ENCODE results near the gene ST8SIA1.

Gene ST8SIA1

DNA sequence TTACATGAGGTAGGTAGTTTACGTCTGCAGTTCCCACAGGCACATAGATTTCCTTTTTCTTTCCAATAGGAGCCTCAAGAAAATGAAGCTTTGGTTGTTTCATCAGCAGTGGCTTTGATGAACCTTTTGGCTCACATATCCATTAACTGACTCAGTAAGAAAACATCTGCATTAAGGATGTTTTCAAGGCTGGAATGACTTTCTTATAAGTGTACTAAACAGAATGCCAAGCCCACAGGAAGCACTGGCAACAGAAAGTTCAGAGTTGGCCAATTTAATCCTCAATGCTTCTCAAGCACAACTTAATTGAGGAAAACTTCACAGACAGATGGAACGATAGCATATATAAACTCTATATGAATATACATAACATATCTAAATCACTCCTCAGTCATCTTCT lies 63.5 kb downstream of the ST8SIA1 start:
- no peak for FAIRE-seq
- no peak for TF ChIP-seq POU2F2 (IDR thresholded peaks at IDR 0.05; ENCODE audit: low read depth, low read length)
- TF ChIP-seq PAX5 (IDR thresholded peaks at IDR 0.05; ENCODE audit: insufficient read depth, low read length, severe bottlenecking), result no peak
- TF ChIP-seq TAF1 (IDR thresholded peaks at IDR 0.05; ENCODE audit: low read depth, low read length), result no peak
- no peak for TF ChIP-seq SPI1 (IDR thresholded peaks at IDR 0.05; ENCODE audit: low read depth, low read length)
- TF ChIP-seq POLR2A (IDR thresholded peaks at IDR 0.05; ENCODE audit: low read depth, low read length), result no peak

GRCh38 chr12:22268973-22269372 lies 65.5 kb downstream of the ST8SIA1 start:
- DNase-seq (ENCODE audit: insufficient read length, low spot score), result no peak
- FAIRE-seq, result no peak

More for the DNA sequence above, 63.5 kb downstream of the ST8SIA1 start:
- no peak for DNase-seq (ENCODE audit: insufficient read length, low spot score)

GRCh38 chr12:22268406-22268805 lies 66.1 kb downstream of the ST8SIA1 start:
- DNase-seq (ENCODE audit: insufficient read length, low spot score) (no peak), FAIRE-seq (no peak)
- TF ChIP-seq PAX5 (IDR thresholded peaks at IDR 0.05; ENCODE audit: insufficient read depth, low read length, severe bottlenecking) (no peak), POU2F2 (IDR thresholded peaks at IDR 0.05; ENCODE audit: low read depth, low read length) (no peak), POLR2AphosphoS5 (IDR thresholded peaks at IDR 0.05; ENCODE audit: low read depth, low read length) (no peak), TAF1 (IDR thresholded peaks at IDR 0.05; ENCODE audit: low read depth, low read length) (no peak), POLR2A (IDR thresholded peaks at IDR 0.05; ENCODE audit: low read depth, low read length) (no peak), SPI1 (IDR thresholded peaks at IDR 0.05; ENCODE audit: low read depth, low read length) (no peak)

More at GRCh38 chr12:22268973-22269372, 65.5 kb downstream of the ST8SIA1 start:
- TF ChIP-seq POU2F2 (IDR thresholded peaks at IDR 0.05; ENCODE audit: low read depth, low read length) (no peak), POLR2A (IDR thresholded peaks at IDR 0.05; ENCODE audit: low read depth, low read length) (no peak)

DNA sequence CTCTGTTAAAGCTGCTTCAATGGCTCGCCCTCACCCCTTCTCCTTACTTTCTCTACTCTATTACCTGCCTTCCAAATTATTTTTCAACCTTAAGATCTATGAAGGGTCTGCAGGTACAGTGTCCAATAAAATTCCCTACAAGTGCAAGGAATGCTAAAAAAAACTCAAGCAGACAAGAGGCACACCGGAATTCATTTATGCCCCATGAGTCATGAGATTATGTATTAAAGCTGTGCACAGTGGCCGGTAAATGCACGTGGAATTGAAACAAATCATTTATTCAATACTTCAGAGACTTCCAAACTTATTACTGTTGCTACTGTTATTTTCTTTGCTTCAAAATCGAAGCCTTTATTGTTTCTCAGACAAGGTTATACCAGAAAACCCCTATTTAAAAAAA lies 68.4 kb downstream of the ST8SIA1 start:
- no peak for FAIRE-seq
- no peak for DNase-seq (ENCODE audit: insufficient read length, low spot score)
- no peak for TF ChIP-seq POU2F2 (IDR thresholded peaks at IDR 0.05; ENCODE audit: low read depth, low read length)
- no peak for TF ChIP-seq POLR2A (IDR thresholded peaks at IDR 0.05; ENCODE audit: low read depth, low read length)
- no peak for TF ChIP-seq SPI1 (IDR thresholded peaks at IDR 0.05; ENCODE audit: low read depth, low read length)

GRCh38 chr12:22264380-22264779 lies 70.1 kb downstream of the ST8SIA1 start:
- DNase-seq (ENCODE audit: insufficient read length, low spot score) (no peak), FAIRE-seq (no peak)
- TF ChIP-seq POLR2AphosphoS5 (IDR thresholded peaks at IDR 0.05; ENCODE audit: low read depth, low read length), result no peak
- no peak for TF ChIP-seq PAX5 (IDR thresholded peaks at IDR 0.05; ENCODE audit: insufficient read depth, low read length, severe bottlenecking)

DNA sequence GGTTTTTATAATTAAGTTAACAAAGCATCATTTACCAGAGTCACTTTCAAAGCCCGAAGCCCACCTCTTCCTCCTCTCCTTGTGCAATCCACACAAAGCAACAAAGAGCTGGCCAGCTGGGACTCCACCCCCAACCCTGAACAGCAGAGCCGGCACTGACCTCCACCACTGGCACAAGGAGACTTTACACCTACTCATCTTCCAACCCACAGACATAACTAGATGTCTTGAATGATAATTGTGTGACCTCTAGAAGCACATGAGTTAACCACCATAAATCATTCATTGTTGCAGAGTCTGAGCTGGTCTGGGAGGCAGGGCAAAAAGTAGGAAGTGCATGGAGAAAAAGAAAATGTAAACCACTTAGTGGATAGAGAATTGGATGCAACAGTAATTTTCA lies 72.2 kb downstream of the ST8SIA1 start:
- no peak for DNase-seq (ENCODE audit: insufficient read length, low spot score)
- no peak for FAIRE-seq
- no peak for TF ChIP-seq SPI1 (IDR thresholded peaks at IDR 0.05; ENCODE audit: low read depth, low read length)

DNA sequence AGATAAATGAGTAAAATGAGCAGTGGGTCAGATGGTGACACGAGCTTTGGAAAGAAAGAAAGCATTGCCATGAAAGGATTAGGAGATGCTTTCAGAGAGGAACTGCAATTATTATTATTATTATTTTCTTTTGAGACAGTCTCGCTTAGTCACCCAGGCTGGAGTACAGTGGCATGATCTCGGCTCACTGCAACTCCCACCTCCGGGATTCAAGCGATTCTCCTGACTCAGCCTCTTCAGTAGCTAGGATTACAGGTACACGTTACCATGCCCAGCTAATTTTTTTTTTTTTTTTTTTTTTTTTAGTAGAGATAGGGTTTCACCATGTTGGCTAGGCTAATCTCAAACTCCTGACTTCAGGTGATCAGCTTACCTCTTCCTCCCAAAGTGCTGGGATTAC lies 77.4 kb downstream of the ST8SIA1 start:
- TF ChIP-seq SPI1 (IDR thresholded peaks at IDR 0.05; ENCODE audit: low read depth, low read length), result no peak
- DNase-seq (ENCODE audit: insufficient read length, low spot score), result no peak
- FAIRE-seq, result no peak

DNA sequence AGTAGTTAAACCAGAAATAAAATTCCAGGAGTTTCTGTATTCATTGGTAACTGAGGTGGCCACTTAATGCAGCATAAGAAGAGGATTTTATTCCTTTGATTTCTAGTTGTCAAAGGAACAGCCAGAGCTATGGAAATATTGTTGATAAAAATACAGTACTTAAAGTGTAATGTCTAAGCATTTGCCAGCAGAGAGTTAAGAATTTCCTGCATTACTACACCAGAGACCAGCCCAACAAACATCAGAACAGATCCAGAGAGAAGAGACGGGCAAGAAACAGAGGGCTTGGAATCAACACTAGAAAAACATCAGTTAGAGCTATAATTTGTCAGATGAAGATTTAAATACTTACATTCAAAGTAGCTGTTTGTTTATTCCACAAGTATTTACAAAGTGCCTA lies 77.9 kb downstream of the ST8SIA1 start:
- TF ChIP-seq TAF1 (IDR thresholded peaks at IDR 0.05; ENCODE audit: low read depth, low read length) (no peak), POU2F2 (IDR thresholded peaks at IDR 0.05; ENCODE audit: low read depth, low read length) (no peak), PAX5 (IDR thresholded peaks at IDR 0.05; ENCODE audit: insufficient read depth, low read length, severe bottlenecking) (no peak), POLR2AphosphoS5 (IDR thresholded peaks at IDR 0.05; ENCODE audit: low read depth, low read length) (no peak), POLR2A (IDR thresholded peaks at IDR 0.05; ENCODE audit: low read depth, low read length) (no peak), SPI1 (IDR thresholded peaks at IDR 0.05; ENCODE audit: low read depth, low read length) (no peak)
- no peak for FAIRE-seq
- no peak for DNase-seq (ENCODE audit: insufficient read length, low spot score)

DNA sequence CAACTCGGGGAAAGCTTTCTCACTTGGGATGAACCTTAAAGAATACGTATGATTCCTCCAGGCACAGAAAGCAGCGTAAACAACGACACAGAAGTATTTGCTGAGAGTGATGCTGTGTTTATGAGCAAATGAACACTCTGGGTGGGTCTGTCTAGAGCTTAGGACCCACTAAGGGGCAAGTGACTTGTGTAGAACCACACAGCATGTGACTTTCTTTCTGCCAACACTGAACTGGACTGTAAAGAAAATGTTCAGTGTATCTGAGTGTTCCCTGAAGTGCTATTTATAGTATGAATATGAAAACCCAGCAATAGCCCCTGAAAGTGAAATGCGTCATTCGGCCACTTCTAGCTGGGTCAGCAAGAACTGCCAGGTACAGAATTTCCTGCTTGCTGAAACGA lies 78.5 kb downstream of the ST8SIA1 start:
- no peak for FAIRE-seq
- no peak for TF ChIP-seq SPI1 (IDR thresholded peaks at IDR 0.05; ENCODE audit: low read depth, low read length)

DNA sequence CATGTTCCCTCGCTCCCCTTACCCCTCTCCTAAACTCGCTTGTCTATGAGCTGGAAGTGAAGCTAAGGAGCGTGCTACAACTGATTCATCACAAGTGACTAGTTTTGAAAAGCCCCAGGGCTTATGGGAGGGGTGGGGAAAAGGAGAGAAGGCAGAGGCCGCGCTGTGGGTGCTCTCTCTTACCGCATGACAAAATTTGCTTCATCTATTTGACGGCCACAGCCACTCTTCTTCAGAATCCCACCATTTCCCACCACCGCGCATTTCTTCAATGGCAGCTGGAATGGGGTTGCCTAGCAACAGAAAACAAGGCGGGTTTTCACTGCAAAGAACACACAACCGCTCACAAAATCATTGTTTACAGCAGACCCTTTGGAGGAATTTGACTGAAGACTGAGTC lies 79.4 kb downstream of the ST8SIA1 start:
- FAIRE-seq (no peak), DNase-seq (ENCODE audit: insufficient read length, low spot score) (no peak)
- TF ChIP-seq TAF1 (IDR thresholded peaks at IDR 0.05; ENCODE audit: low read depth, low read length) (no peak), PAX5 (IDR thresholded peaks at IDR 0.05; ENCODE audit: insufficient read depth, low read length, severe bottlenecking) (no peak), POU2F2 (IDR thresholded peaks at IDR 0.05; ENCODE audit: low read depth, low read length) (no peak), POLR2A (IDR thresholded peaks at IDR 0.05; ENCODE audit: low read depth, low read length) (no peak), POLR2AphosphoS5 (IDR thresholded peaks at IDR 0.05; ENCODE audit: low read depth, low read length) (no peak), SPI1 (IDR thresholded peaks at IDR 0.05; ENCODE audit: low read depth, low read length) (no peak)

More for the DNA sequence above, 78.5 kb downstream of the ST8SIA1 start:
- no peak for DNase-seq (ENCODE audit: insufficient read length, low spot score)

DNA sequence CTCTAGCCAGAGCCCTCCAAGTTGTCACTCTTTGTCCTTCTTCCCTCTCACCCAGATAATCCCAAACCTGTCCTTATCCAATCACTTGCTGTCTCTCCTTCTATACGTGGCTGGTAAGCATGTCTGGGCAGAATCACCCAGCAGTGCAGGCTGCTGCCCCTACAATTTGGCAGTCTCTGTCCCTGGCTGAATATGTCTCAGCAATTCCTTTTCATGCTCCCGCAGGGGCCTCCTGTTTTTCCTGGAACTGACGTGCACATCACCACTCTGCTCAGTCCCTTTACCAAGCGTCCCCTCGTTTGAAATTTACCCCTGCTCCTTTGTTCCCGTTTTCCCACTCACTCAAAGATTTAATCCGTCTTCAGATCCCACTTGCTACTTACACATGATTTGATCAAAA lies 80.0 kb downstream of the ST8SIA1 start:
- DNase-seq (ENCODE audit: insufficient read length, low spot score) (no peak), FAIRE-seq (no peak)
- TF ChIP-seq PAX5 (IDR thresholded peaks at IDR 0.05; ENCODE audit: insufficient read depth, low read length, severe bottlenecking), result no peak
- TF ChIP-seq POU2F2 (IDR thresholded peaks at IDR 0.05; ENCODE audit: low read depth, low read length), result no peak
- TF ChIP-seq POLR2AphosphoS5 (IDR thresholded peaks at IDR 0.05; ENCODE audit: low read depth, low read length), result no peak

GRCh38 chr12:22252057-22252456 lies 82.5 kb downstream of the ST8SIA1 start:
- no peak for DNase-seq (ENCODE audit: insufficient read length, low spot score)
- no peak for TF ChIP-seq POLR2A (IDR thresholded peaks at IDR 0.05; ENCODE audit: low read depth, low read length)
- TF ChIP-seq POU2F2 (IDR thresholded peaks at IDR 0.05; ENCODE audit: low read depth, low read length), result no peak
- no peak for FAIRE-seq

Measured in GM12891 (cell line).